ENCODE results near the gene OOSP2. TPM values are rescaled to one million over a fixed set of nuclear protein-coding genes. Genes with fewer than 3 reads are reported as not detected.

The OOSP2 gene
- total RNA-seq, 1 experiment from 2014 or later: not detected

DNA sequence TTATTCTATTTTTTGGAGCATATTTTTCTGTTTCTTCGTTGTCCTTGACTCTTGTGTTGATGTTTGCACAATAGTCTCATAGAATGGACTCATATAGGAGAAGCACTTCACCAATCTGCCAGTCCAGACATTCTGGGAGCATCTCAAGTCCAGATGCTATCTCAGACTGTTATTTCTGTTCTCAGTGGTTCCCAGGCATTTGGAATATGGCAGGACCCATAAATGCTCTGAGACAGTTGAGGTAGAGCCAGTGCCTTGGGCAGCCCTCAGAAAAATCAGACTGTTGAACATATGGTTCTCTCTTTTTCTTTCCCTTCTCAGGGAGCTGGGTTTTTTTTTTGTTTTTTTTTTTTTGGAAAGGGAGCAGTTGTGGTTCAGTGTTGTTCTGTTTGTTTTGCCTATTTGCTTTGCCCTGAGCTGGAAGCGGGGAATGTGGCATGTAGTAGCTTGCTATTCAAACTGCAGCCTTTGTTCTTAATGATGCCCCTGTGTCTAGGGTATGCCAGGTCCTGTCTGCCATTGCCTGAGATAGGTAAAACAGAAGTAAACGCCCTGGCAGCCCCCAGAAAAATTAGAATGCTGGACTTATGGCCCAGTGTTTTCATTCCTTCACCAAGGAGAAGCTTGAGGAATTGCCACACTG, 44.5 kb downstream of the OOSP2 start:
- no TSS peak for BruUV-seq (replicated peaks)
- intact Hi-C loops (cut with micrococcal nuclease; ENCODE audit: unreplicated experiment): no loop called here
- CTCF ChIA-PET: no interaction called here

GRCh38 chr11:60085909-60086308, 45.7 kb downstream of the OOSP2 start:
- no peak overlapping the region for H3K4me3 ChIP-seq (ENCODE audit: low read depth in 2 of 2, low read length in 2 of 2)
- H3K4me1 ChIP-seq (ENCODE audit: control insufficient read depth, insufficient read depth, low read length): no peaks in the 10 kb centered on the region
- no peak overlapping the region for H3K27ac ChIP-seq (ENCODE audit: low read length)
- intact Hi-C loops (cut with micrococcal nuclease; ENCODE audit: unreplicated experiment) (no loop called here), in situ Hi-C loops (cut with HindIII; ENCODE audit: low pct_unique_long_range_greater_than_20kb, low sequenced_read_pairs) (no loop called here)
- POLR2A ChIA-PET: no interaction called here
- H3K27me3 ChIP-seq (ENCODE audit: control insufficient read depth, insufficient read depth, low read length): no peaks in the 10 kb centered on the region
- no TSS peak for BruUV-seq (replicated peaks)
- H3K36me3 ChIP-seq (ENCODE audit: control insufficient read depth, insufficient read depth, low read length): no peaks in the 10 kb centered on the region
- DNase-seq (ENCODE audit: low read depth, low spot score): no peak
- ATAC-seq: no peak
- TF ChIP-seq, protein P1, sequence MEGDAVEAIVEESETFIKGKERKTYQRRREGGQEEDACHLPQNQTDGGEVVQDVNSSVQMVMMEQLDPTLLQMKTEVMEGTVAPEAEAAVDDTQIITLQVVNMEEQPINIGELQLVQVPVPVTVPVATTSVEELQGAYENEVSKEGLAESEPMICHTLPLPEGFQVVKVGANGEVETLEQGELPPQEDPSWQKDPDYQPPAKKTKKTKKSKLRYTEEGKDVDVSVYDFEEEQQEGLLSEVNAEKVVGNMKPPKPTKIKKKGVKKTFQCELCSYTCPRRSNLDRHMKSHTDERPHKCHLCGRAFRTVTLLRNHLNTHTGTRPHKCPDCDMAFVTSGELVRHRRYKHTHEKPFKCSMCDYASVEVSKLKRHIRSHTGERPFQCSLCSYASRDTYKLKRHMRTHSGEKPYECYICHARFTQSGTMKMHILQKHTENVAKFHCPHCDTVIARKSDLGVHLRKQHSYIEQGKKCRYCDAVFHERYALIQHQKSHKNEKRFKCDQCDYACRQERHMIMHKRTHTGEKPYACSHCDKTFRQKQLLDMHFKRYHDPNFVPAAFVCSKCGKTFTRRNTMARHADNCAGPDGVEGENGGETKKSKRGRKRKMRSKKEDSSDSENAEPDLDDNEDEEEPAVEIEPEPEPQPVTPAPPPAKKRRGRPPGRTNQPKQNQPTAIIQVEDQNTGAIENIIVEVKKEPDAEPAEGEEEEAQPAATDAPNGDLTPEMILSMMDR (IDR thresholded peaks at IDR 0.05): no peak
- no peak for TF ChIP-seq REST (IDR thresholded peaks at IDR 0.05; ENCODE audit: insufficient read depth in 1 of 2, low read depth in 2 of 2, low read length in 1 of 2)
- TF ChIP-seq SIN3A (IDR thresholded peaks at IDR 0.05; ENCODE audit: borderline replicate concordance, insufficient read depth, low read depth, low read length): no peak
- TF ChIP-seq TCF7L2 (IDR thresholded peaks at IDR 0.05; ENCODE audit: low read depth, low read length): no peak
- H3K9me3 ChIP-seq (ENCODE audit: control insufficient read depth, insufficient read depth, low read depth, low read length): no peaks in the 10 kb centered on the region
- CTCF ChIA-PET: no interaction called here

More for the DNA sequence above, 44.5 kb downstream of the OOSP2 start:
- no peak for DNase-seq (ENCODE audit: low read depth, low spot score)
- no peak overlapping the region for H3K27ac ChIP-seq (ENCODE audit: low read length)
- H3K36me3 ChIP-seq (ENCODE audit: control insufficient read depth, insufficient read depth, low read length): no peaks in the 10 kb centered on the region
- H3K27me3 ChIP-seq (ENCODE audit: control insufficient read depth, insufficient read depth, low read length): no peaks in the 10 kb centered on the region
- H3K9me3 ChIP-seq (ENCODE audit: control insufficient read depth, insufficient read depth, low read depth, low read length): no peaks in the 10 kb centered on the region
- no peak overlapping the region for H3K4me3 ChIP-seq (ENCODE audit: low read depth in 2 of 2, low read length in 2 of 2)
- in situ Hi-C loops (cut with HindIII; ENCODE audit: low pct_unique_long_range_greater_than_20kb, low sequenced_read_pairs): no loop called here
- POLR2A ChIA-PET: no interaction called here
- TF ChIP-seq POLR2AphosphoS5 (IDR thresholded peaks at IDR 0.05; ENCODE audit: low read depth, low read length) (no peak), TCF7L2 (IDR thresholded peaks at IDR 0.05; ENCODE audit: low read depth, low read length) (no peak), REST (IDR thresholded peaks at IDR 0.05; ENCODE audit: insufficient read depth in 1 of 2, low read depth in 2 of 2, low read length in 1 of 2) (no peak), SIN3A (IDR thresholded peaks at IDR 0.05; ENCODE audit: borderline replicate concordance, insufficient read depth, low read depth, low read length) (no peak)
- TF ChIP-seq, protein P1 (IDR thresholded peaks at IDR 0.05): no peak
- ATAC-seq: no peak
- no peaks in the 10 kb centered on the region for H3K4me1 ChIP-seq (ENCODE audit: control insufficient read depth, insufficient read depth, low read length)

Measured in Panc1 (cell line).